GM21526 (cell line): ENCODE data around the gene IPO9.

Experiments used
- ATAC-seq: cut with Tn5 transposase; IDR thresholded peaks from one replicate; pipeline ENCODE4 v1.9.1; 2021; ENCODE audit warnings: moderate library complexity; ENCODE audit not compliant: unreplicated experiment, low FRiP score

IPO9 gene

GRCh38 chr1:201828820-201829774 lies at the start of gene IPO9:
Gene IPO9, plus strand, starts transcription at chr1:201829157. Its CDS starts 53 bp downstream, at chr1:201829210.
- peak; percentile 83 for ATAC-seq

- no peak for ATAC-seq
These were observed 49.5 kb upstream of the IPO9 start for GRCh38 chr1:201779351-201779880.

- no peak for ATAC-seq
These were observed 48.0 kb upstream of the IPO9 start for GRCh38 chr1:201780952-201781351.

GRCh38 chr1:201781437-201781836 lies 47.5 kb upstream of the IPO9 start:
- ATAC-seq: no peak

GRCh38 chr1:201782353-201782752 lies 46.6 kb upstream of the IPO9 start:
- no peak for ATAC-seq

GRCh38 chr1:201783058-201783457 lies 45.9 kb upstream of the IPO9 start:
- ATAC-seq: no peak

- no peak for ATAC-seq
These were observed 45.4 kb upstream of the IPO9 start for GRCh38 chr1:201783572-201783971.

GRCh38 chr1:201785291-201785690 lies 43.7 kb upstream of the IPO9 start:
- no peak for ATAC-seq

- no peak for ATAC-seq
These were observed 42.1 kb upstream of the IPO9 start for GRCh38 chr1:201786824-201787223.

- ATAC-seq: no peak
These were observed 40.7 kb upstream of the IPO9 start for GRCh38 chr1:201788296-201788695.

GRCh38 chr1:201789245-201789644 lies 39.7 kb upstream of the IPO9 start:
- ATAC-seq: no peak

- ATAC-seq: no peak
These were observed 38.7 kb upstream of the IPO9 start for GRCh38 chr1:201790261-201790660.

- no peak for ATAC-seq
These were observed 37.7 kb upstream of the IPO9 start for GRCh38 chr1:201791051-201791778.

- ATAC-seq: no peak
These were observed 37.2 kb upstream of the IPO9 start for GRCh38 chr1:201791779-201792173.

GRCh38 chr1:201792534-201793305 lies 36.2 kb upstream of the IPO9 start:
- no peak for ATAC-seq

GRCh38 chr1:201793306-201793925 lies 35.5 kb upstream of the IPO9 start:
- ATAC-seq: no peak

- ATAC-seq: no peak
These were observed 33.9 kb upstream of the IPO9 start for GRCh38 chr1:201795066-201795465.

GRCh38 chr1:201800246-201800645 lies 28.7 kb upstream of the IPO9 start:
- no peak for ATAC-seq

- ATAC-seq: no peak
These were observed 22.2 kb upstream of the IPO9 start for GRCh38 chr1:201806801-201807200.

- no peak for ATAC-seq
These were observed 20.9 kb upstream of the IPO9 start for GRCh38 chr1:201807958-201808632.
